GM18498 (cell line): ENCODE results near the gene ANKRD13B.

Experiments used
- ATAC-seq: cut with Tn5 transposase; IDR thresholded peaks from one replicate; pipeline ENCODE4 v1.9.1; 2021; ENCODE audit warnings: mild to moderate bottlenecking, moderate library complexity; ENCODE audit not compliant: unreplicated experiment

The ANKRD13B gene

GRCh38 chr17:29615492-29616299 lies 22.8 kb downstream of the ANKRD13B start:
- ATAC-seq: peak; percentile 65

GRCh38 chr17:29616300-29617048 lies 23.5 kb downstream of the ANKRD13B start:
- ATAC-seq: no peak

- ATAC-seq: peak; percentile 54
These were observed 24.2 kb downstream of the ANKRD13B start for GRCh38 chr17:29617125-29617480.

GRCh38 chr17:29617481-29618271 lies 24.7 kb downstream of the ANKRD13B start:
- ATAC-seq: no peak

GRCh38 chr17:29618272-29619065 lies 25.5 kb downstream of the ANKRD13B start:
- no peak for ATAC-seq

GRCh38 chr17:29619251-29619650 lies 26.3 kb downstream of the ANKRD13B start:
- ATAC-seq: no peak

- no peak for ATAC-seq
These were observed 27.3 kb downstream of the ANKRD13B start for GRCh38 chr17:29620271-29620670.

- no peak for ATAC-seq
These were observed 28.0 kb downstream of the ANKRD13B start for GRCh38 chr17:29620779-29621500.

GRCh38 chr17:29621751-29622194 lies 28.8 kb downstream of the ANKRD13B start:
- no peak for ATAC-seq

- peak; percentile 42 for ATAC-seq
These were observed 29.7 kb downstream of the ANKRD13B start, which contains the start of gene CORO6 for GRCh38 chr17:29622337-29623282. TSS of gene CORO6 (minus strand) at chr17:29622912. CDS start at chr17:29621421, 1,491 bp downstream.

GRCh38 chr17:29623283-29623647 lies 30.3 kb downstream of the ANKRD13B start:
- no peak for ATAC-seq

GRCh38 chr17:29624586-29624985 lies 31.7 kb downstream of the ANKRD13B start:
- no peak for ATAC-seq

- ATAC-seq: no peak
These were observed 32.3 kb downstream of the ANKRD13B start for GRCh38 chr17:29625037-29625750.

- ATAC-seq: no peak
These were observed 35.0 kb downstream of the ANKRD13B start for GRCh38 chr17:29627951-29628350.

- no peak for ATAC-seq
These were observed 35.7 kb downstream of the ANKRD13B start for GRCh38 chr17:29628644-29629043.

- no peak for ATAC-seq
These were observed 36.9 kb downstream of the ANKRD13B start for GRCh38 chr17:29629839-29630238.

- ATAC-seq: no peak
These were observed 37.8 kb downstream of the ANKRD13B start for GRCh38 chr17:29630630-29631193.

- no peak for ATAC-seq
These were observed 41.0 kb downstream of the ANKRD13B start for GRCh38 chr17:29633886-29634285.
